Activated T-cell treated with anti-CD3 and anti-CD28 coated beads, Interleukin-2, amount 50 U/mL, for 1 hour (primary cell): Measurements from ENCODE around the gene GALNT4.

ENCODE experiments used
- DNase-seq: peaks from one replicate; pipeline ENCODE4 v3.0.0-alpha.2; 2020

GALNT4 gene

GRCh38 chr12:89528434-89528833, 3.8 kb upstream of the GALNT4 start:
- no peak for DNase-seq

- DNase-seq, result peak; percentile 74
Observed at GRCh38 chr12:89525824-89526770, 1.5 kb upstream of the GALNT4 start, which contains the start of gene POC1B. TSS of gene POC1B (minus strand) at chr12:89526047. CDS start at chr12:89525895, 152 bp downstream.

- peak; percentile 60 for DNase-seq
Observed at GRCh38 chr12:89525305-89525823, 768 bp upstream of the GALNT4 start.

DNA sequence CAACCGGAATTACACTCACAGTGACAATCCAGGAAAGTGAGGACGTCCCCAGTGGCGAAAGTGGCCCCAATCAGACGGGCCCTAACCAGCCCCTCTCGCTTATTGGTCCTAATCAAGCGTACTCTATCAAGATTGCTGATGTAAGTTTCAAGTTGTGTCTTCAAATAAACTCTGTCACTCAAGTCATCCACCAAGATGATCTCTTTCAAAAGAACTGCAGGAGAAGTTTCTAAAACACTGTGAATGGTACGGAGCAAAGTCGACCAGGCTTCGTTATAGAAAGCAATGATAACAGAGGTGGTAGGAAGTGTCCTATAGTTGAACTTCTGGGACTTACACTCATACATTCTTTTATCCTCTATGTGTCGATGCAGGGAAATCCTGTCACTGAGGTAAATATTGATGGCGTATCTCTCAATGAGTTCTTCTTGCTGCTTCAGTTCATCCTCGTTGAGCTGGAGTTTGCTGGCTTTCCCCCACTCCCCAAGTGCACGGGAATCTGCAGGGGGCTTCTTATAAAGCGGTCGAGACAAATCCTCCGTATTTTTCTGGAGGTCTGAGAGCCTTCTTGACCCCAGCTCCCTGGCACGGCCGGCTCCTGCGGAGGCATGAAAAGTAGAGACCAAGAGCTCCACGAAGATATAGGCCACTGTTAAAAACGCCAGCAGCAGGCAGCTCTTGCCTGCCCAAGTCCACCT, 604 bp downstream of the GALNT4 start:
- DNase-seq, result no peak

GRCh38 chr12:89523393-89523792, 1.2 kb downstream of the GALNT4 start:
- no peak for DNase-seq

DNA sequence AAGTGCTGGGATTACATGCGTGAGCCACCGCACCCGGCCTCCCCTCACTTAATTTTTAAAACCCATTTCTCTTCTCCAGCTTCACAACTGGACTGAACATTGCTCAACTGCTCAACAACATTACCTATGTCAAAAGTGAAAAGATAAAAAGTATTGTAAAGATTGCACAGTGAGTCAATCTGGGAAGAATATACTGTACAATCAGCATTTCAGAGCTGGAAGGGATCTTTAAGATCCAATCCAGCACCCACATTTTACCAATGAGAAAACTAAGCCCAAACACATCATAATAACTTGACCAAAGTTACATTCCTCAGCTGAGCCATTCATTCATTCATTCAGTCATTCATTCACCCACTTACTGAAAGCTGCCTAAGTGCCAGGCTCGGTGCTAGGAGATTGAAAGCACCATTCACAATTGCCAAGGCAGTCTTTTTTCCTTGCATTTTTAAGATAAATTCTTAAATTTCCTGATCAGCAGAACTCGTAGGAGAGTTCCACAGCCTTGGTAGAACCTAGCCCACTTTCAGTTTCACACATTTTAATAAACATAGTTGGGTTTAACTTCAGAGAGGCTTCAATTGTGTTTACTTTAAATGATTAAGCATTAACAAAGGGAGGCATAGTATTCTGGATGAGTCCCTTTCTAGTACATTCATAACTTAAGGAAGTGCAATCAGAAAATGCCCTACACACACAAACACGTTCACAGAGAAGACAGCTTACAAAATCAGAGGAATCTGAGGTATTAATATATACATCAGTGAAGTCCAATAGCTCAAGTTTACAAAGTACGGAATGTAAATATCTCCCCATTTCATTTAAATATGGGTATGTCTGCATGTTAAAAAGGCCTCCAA, 3.0 kb downstream of the GALNT4 start:
- no peak for DNase-seq

DNA sequence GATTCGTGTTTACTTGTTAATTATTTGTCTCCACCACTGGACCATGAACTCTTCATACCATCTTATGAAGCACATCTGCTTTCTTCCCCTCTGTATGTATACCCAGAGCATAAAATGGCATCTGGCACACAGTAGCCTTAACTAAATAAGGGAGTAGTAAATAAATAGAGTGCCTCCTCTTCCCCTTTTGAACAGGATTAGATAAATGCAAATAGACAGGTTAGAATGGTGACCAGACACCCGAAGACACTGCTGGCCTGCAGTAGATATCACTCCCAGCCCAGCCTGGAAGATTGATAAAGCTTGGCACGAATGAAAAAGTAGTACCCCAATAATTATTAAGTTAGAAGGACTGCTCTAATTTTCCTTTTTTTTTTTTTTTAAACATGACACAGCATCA, 6.9 kb downstream of the GALNT4 start:
- DNase-seq, result no peak

DNA sequence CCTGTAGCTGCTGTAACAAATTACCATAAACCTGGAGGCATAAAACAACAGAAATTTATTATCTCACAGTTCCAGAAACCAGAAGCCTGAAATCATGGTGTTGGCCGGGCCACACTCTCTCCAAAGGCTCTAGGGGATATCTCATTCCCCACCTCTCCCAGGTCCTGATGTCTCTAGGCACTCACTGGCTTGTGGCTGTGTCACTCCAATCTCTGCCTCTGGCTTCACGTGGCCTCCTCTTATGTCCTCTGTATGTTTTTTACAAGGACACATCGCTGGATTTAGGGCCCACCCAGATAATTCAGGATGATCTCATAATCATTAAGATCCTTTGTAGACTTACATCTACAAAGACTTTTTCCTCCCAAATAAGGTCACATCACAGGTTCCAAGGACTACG, 8.0 kb downstream of the GALNT4 start:
- DNase-seq, result no peak

DNA sequence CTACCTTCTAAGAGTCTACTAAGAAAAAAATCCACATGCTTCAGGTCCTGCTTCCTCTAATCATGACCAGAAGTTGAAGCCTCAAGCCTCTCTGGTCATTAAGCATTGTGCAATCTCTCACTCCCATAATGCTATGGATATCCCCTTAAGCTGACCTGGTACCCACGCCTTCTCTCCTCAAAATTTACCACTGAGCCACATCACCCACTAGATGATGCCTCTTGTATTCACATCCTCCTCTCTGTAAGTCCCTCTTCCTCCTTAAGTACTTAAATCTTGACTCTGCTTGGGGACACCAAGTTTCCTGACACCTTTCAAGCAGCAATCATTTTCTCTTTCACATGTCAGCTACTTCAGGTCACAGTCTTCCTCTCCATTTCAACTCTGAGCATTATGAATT, 9.8 kb downstream of the GALNT4 start:
- no peak for DNase-seq

DNA sequence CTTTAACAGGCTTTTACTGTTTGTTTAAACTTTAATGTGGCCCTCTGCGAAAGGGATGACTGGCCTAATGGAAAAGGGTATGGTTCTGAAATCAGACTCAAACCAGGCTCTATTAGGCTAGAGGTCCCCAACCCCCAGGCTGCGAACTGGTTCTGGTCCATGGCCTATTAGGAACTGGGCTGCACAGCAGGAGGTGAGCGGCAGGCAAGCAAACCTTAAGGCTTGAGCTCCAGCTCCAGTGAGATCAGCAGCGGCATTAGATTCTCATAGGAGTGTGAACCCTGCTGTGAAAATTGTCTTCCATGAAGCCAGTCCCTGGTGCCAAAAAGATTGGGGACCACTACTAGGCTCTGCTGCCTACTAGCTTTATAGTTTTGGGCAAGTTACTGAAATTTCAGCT, 11.1 kb downstream of the GALNT4 start:
- no peak for DNase-seq

DNA sequence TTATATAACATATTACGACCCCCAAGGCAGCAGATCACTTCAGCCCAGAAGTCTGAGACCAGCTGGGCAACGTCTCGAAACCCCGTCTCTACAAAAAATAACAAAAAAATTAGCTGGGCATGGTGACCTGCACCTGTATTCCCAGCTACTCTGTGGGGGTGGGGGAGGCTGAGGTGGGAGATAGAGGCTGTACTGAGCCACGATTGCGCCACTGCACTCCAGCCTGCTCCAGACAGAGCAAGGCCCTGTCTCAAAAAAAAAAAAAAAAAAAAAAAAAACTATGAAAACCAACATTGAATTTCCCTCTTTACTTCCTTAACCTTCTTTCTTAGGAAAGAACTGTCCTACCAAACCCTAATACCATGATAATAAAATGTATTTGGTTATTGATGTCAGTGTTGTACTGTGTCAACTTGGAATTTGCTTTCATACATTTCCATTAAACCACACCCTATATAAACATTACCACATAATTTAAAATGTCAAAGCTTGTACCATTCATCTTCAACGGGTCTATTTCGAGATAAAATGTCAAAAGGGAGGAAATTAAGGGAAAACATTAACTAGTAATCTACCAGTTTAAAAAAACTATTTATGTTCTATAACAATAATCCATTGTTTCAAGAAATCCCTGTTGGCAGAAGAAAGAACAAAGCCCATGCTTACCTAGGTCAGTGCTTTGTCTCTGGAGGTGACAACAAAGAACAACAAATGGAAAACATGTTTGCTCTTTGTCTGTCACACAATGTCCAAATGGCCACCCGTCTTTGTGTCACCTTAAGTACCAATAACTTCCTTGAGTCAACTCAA, 17.4 kb downstream of the GALNT4 start:
- DNase-seq, result no peak

DNA sequence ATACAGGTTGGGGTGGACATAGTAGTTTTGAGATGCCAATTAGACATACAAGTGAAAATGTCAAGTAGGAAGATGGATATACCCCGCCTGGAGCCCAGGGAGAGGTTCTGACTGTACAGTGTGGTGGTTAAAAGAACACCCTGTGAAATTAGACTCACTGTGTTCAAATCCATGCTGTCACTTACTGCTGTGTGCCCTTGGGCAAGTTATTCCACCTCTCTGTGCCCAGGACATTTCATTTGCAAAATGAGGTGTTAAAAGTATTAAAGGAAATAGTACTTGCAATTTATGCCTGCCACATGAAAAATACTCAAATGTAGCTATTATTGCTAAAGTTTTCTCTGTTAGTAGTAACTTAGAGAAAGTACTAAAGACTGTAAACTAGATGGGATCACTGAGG, 18.5 kb downstream of the GALNT4 start:
- no peak for DNase-seq

DNA sequence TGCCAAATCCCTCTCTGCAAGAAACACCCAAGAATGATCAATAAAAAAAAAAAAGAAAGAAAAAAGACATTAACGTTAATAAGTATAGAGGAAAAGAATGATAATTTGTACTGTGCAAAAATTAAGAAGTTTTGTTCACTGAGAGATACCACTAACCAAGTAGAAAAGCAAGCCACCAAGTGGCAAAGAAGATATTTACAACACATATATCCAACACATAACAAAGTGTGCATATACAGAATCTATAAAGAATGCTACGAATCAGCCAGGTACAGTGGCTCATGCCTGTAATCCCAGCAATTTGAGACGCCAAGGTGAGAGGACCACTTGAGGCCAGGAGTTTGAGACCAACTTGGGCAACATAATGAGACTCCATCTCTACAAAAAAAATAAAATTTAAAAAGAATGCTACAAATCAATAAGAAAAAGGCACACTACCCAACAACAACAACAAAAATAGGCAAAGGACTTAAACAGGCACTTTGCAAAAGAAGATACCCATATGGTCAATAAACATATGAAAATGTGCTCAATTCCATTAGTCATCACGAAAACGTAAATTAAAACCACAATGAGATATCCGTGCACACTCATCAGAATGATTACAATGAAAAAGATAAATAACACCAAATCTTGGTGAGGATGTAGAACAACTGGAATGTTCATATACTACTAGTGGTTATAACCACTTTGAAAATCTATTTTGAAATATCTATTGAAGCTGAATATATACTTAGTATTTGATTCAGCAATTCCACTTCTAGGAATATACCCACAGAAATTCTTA, 19.8 kb downstream of the GALNT4 start:
- no peak for DNase-seq

DNA sequence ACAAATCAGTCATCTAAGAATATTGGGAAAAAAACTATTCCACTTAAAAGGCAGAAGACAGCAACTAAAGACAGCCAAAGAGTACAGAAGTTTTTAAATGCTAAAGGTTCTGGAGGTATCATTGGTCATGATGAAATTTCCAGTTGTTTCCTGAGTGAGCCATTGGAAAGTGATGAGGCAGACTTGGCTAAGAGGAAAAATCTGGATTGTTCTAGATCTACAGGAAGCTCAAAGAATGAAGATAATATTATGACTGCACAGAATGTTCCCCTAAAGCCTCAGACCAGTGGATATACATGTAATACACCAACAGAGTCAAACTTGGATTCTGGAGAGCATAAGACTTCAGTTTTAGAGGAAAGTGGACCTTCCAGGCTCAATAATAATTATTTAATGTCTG, 22.8 kb downstream of the GALNT4 start:
- DNase-seq, result no peak

DNA sequence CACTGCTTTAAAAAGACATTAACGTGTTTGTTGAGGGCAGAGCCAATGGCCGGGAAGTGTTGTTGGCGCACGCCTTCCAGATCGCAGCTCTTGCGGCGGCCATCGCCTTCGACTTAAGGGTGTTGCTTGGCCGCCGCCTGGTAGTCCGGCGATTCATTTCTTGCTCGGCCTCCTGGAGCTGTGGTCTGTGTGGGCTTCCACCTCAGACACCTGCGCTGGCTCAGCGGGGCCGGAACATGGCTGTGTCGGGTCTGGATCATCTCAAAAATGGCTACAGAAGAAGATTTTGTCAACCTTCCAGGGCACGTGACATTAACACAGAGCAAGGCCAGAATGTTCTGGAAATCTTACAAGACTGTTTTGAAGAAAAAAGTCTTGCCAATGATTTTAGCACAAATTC, 24.7 kb downstream of the GALNT4 start:
- DNase-seq, result no peak

DNA sequence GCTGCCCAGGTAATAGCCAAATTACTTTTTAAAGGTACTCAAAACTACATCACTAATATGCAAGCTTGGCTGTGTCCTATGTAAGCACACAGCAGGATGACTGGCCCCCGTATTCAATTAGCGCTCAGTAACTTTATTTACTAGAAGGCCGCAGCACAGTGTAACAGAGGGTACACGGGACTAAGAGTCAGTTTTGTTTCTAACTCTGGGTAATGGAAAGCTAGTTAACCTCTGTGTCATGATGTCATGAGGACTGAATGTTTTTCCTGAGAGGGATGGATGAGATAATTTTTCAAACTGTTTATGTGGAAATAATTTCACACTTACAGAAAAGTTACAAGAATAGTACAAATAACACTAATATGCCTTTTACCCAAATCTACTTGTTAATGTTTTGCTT, 27.1 kb downstream of the GALNT4 start:
- no peak for DNase-seq

DNA sequence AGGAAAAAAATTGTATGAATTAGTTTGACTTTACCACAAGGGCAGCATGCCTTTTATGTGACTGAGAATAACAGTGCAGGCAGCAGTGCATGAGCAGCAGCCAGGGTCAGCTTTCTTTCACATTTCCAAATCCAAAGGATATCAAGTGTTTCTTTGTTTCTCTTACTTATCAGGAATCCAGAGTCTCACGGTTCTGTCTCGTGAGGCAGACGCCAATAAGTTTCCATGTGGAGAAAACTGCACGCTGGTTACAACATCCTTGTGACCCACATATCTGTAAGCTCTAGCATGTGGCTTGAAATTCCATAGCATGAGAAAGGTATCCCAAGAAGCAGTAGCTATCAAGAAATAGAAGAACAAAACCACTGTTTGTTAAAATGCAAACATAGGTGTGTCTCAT, 27.6 kb downstream of the GALNT4 start:
- no peak for DNase-seq

DNA sequence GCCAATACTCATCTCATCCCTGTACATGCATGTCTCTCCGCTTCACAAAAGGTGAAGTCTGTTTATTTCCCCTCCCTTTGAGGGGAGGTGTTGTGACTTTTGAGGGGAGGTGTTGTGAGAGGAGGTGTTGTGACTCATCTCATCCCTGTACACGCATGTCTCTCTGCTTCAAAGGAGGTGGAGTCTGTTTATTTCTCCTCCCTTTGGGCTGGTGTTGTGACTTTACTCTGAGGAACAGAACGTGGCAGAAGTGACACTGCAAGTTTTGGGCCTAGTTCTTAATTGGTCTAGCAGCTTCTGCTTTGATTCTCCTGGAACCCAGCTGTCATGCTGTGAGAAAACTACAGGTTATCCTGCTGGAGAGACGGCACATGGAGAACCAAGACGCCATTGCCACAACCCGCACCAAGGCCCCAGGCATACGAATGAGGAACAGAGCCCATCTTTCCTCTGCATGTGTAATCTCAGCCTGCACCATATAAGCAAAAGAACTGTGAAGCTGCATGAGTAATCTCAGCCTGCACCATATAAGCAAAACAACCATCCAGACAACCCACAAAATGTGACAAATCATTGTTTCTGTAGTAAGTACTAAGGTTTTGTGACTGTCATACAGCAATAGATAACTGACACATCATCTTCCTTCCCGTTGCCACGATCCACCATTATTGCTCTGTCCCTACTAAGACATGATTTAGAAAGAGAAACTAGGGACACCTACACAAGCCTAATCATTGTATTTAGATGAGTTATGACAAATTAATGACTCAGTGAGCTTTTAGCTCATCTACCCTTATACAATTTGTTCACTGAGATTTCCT, 30.0 kb downstream of the GALNT4 start:
- no peak for DNase-seq

- DNase-seq, result no peak
Observed at GRCh38 chr12:89493670-89494302, 30.8 kb downstream of the GALNT4 start.

- no peak for DNase-seq
Observed at GRCh38 chr12:89492883-89493282, 31.7 kb downstream of the GALNT4 start.
